DND-41 (cell line): ENCODE results near the gene CAB39L.

Experiments used
- EZH2 ChIP-seq: IDR thresholded peaks from 3 replicates; pipeline ENCODE4 v1.6.1; 2012; ENCODE audit warnings: borderline replicate concordance, low read depth, mild to moderate bottlenecking, moderate library complexity, low read length, inconsistent platforms; ENCODE audit not compliant: severe bottlenecking
- TF ChIP-seq, protein P1 (sequence below): IDR thresholded peaks from 2 replicates; pipeline ENCODE4 v1.5.1; 2012; ENCODE audit warnings: borderline replicate concordance, low read length, moderate library complexity, mild to moderate bottlenecking; ENCODE audit not compliant: poor library complexity, severe bottlenecking; ENCODE audit errors: extremely low read depth

DNA sequence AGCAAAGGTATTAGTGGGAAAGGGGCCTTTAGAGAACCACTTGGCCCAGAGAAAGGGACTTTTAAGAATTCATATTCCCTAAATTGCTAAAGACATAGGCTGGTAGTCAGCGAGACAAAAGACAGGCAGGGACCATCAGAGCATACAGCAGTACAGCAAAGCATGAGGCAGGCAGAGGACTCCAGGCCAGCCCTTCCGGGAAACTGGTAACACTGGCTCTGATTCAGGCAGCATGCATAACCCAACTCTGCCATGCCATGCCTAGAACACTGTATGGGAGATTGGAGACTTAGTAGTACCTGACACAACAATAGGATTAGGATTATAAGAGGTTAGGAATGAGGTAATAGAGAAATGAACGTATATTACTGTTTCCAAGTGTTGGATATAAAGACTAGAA lies 34.9 kb downstream of the CAB39L start:
- TF ChIP-seq, protein P1, sequence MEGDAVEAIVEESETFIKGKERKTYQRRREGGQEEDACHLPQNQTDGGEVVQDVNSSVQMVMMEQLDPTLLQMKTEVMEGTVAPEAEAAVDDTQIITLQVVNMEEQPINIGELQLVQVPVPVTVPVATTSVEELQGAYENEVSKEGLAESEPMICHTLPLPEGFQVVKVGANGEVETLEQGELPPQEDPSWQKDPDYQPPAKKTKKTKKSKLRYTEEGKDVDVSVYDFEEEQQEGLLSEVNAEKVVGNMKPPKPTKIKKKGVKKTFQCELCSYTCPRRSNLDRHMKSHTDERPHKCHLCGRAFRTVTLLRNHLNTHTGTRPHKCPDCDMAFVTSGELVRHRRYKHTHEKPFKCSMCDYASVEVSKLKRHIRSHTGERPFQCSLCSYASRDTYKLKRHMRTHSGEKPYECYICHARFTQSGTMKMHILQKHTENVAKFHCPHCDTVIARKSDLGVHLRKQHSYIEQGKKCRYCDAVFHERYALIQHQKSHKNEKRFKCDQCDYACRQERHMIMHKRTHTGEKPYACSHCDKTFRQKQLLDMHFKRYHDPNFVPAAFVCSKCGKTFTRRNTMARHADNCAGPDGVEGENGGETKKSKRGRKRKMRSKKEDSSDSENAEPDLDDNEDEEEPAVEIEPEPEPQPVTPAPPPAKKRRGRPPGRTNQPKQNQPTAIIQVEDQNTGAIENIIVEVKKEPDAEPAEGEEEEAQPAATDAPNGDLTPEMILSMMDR = no peak
- no peak for TF ChIP-seq EZH2
